ENCODE measurements around the gene NECAB2. TPM values are rescaled to one million over a fixed set of nuclear protein-coding genes. Genes with fewer than 3 reads are reported as not detected.

The NECAB2 gene
- total RNA-seq, 1 donor from 2014 or later = 12.6 TPM

DNA sequence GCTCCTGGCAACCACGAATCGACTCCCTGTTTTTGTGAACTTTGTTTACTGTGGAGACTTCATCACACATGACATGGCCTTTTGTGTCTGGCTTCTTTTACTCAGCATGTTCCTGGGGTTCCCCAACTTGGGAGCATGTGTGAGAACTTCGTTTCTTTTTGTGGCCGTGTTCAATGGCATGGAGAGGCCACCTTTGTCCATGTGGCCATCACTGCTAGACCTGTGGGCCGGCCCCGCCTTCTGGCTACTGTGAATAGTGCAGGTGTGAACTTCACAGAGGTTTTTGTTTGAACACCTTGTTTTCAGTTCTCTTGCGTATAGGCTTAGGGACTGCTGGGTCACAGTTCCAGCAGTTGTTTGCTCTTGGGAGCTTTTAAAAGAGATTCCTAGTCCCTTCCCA, 80.2 kb downstream of the NECAB2 start:
- Histone ChIP-seq H3F3A (ENCODE audit: low read depth) (peaks cover 38% of the 10 kb centered on the region), H4K20me1 (ENCODE audit: low read depth) (peaks cover 8% of the 10 kb centered on the region), H3K27me3 (no peaks in the 10 kb centered on the region), H3K36me3 (no peaks in the 10 kb centered on the region), H3K9ac (no peak overlapping the region), H2AFZ (replicated peaks) (no peak overlapping the region), H3K4me1 (peaks cover 35% of the 10 kb centered on the region), H3K9me3 (ENCODE audit: low read depth) (no peaks in the 10 kb centered on the region), H3K4me3 (no peak overlapping the region), H3K79me2 (ENCODE audit: low read depth) (no peaks in the 10 kb centered on the region), H3K27ac (no peak overlapping the region), H3K4me2 (no peak overlapping the region)
- TF ChIP-seq, protein P1, sequence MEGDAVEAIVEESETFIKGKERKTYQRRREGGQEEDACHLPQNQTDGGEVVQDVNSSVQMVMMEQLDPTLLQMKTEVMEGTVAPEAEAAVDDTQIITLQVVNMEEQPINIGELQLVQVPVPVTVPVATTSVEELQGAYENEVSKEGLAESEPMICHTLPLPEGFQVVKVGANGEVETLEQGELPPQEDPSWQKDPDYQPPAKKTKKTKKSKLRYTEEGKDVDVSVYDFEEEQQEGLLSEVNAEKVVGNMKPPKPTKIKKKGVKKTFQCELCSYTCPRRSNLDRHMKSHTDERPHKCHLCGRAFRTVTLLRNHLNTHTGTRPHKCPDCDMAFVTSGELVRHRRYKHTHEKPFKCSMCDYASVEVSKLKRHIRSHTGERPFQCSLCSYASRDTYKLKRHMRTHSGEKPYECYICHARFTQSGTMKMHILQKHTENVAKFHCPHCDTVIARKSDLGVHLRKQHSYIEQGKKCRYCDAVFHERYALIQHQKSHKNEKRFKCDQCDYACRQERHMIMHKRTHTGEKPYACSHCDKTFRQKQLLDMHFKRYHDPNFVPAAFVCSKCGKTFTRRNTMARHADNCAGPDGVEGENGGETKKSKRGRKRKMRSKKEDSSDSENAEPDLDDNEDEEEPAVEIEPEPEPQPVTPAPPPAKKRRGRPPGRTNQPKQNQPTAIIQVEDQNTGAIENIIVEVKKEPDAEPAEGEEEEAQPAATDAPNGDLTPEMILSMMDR (IDR thresholded peaks at IDR 0.05) = peak; percentile 42
- no peak for TF ChIP-seq EZH2phosphoT487 (IDR thresholded peaks at IDR 0.05)
- TF ChIP-seq EZH2 (IDR thresholded peaks at IDR 0.05) = no peak
- Mint-ChIP-seq H3K36me3 (peaks cover 9% of the 10 kb centered on the region), H3K9me3 (no peaks in the 10 kb centered on the region), H3K4me1 (peaks cover 41% of the 10 kb centered on the region), H3K27me3 (ENCODE audit: insufficient read depth, low read depth) (peaks cover 14% of the 10 kb centered on the region), H3K4me3 (no peak overlapping the region), H3K27ac (peak overlapping the region; percentile 30)
- DNase-seq (ENCODE audit: low spot score) = peak; percentile 52

DNA sequence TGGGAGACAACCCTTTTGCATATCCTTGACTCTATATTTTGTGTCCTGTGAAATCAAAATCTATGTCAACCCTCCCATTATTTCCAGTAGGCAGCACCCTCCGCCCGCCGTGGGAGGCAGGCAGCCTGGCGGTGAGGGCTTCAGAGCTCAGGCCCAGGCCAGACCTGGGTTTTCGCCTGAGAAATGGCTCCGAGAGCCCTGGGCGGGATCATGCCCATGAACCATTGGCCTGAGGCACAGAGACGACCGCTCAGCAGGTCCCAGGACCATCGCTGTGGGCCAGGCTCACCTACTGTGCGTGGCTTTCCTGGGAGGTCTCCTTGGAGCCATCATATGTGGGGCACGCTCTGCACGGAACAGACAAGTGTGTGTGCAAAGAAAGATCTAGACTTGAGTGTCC, 80.8 kb downstream of the NECAB2 start:
- H3K27me3 Mint-ChIP-seq (ENCODE audit: insufficient read depth, low read depth) = peaks cover 12% of the 10 kb centered on the region
- no peak for TF ChIP-seq EZH2 (IDR thresholded peaks at IDR 0.05)
- TF ChIP-seq, protein P1 (IDR thresholded peaks at IDR 0.05) = no peak
- TF ChIP-seq EZH2phosphoT487 (IDR thresholded peaks at IDR 0.05) = no peak
- Histone ChIP-seq H3K9me3 (ENCODE audit: low read depth) (no peaks in the 10 kb centered on the region), H3K27ac (no peak overlapping the region), H3K4me3 (no peak overlapping the region), H3K4me1 (peaks cover 29% of the 10 kb centered on the region), H3K9ac (no peak overlapping the region), H3K36me3 (no peaks in the 10 kb centered on the region), H4K20me1 (ENCODE audit: low read depth) (peaks cover 8% of the 10 kb centered on the region), H3K79me2 (ENCODE audit: low read depth) (no peaks in the 10 kb centered on the region), H2AFZ (replicated peaks) (no peak overlapping the region), H3K27me3 (no peaks in the 10 kb centered on the region), H3F3A (ENCODE audit: low read depth) (peaks cover 32% of the 10 kb centered on the region), H3K4me2 (no peak overlapping the region)
- H3K27ac Mint-ChIP-seq = no peak overlapping the region
- peaks cover 35% of the 10 kb centered on the region for H3K4me1 Mint-ChIP-seq
- DNase-seq (ENCODE audit: low spot score) = no peak
- H3K36me3 Mint-ChIP-seq = peaks cover 13% of the 10 kb centered on the region
- no peak overlapping the region for H3K4me3 Mint-ChIP-seq
- no peaks in the 10 kb centered on the region for H3K9me3 Mint-ChIP-seq

DNA sequence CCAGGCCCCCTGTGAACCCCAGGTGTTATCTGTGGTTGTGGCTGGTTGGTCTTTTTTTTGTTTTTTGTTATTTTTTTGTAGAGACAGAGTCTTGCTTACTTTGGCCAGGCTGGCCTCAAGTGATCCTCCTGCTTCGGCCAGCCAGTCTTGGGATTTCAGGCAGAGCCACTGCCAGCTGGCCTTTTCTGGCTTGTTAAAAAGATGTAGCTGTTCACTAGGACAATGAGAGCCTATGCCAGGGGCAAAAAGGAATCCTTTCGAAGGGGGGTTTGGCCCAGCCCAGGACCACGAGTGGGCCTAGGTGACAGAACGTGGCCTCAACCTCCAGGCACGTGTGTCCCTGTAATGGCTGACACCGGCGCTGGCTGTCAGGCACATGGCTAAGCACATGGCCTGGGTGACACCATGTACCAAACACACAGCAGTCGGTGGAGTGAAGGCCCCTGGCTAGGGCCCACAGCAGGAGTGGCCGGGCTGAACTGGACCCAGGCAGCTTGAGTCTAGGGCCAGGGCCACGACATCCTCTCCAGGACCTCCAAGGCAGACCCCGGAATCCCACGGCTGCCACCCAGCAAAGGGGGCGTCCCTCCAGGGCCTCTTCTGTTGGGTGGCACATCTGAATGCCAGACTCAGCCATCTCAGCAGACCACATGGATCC, 81.5 kb downstream of the NECAB2 start:
- Histone ChIP-seq H3K79me2 (ENCODE audit: low read depth) (no peaks in the 10 kb centered on the region), H3K9me3 (ENCODE audit: low read depth) (no peaks in the 10 kb centered on the region), H2AFZ (replicated peaks) (no peak overlapping the region), H3K4me2 (no peak overlapping the region), H3F3A (ENCODE audit: low read depth) (peaks cover 25% of the 10 kb centered on the region), H3K36me3 (no peaks in the 10 kb centered on the region), H4K20me1 (ENCODE audit: low read depth) (peaks cover 4% of the 10 kb centered on the region), H3K9ac (no peak overlapping the region), H3K27ac (no peak overlapping the region), H3K4me3 (no peak overlapping the region), H3K4me1 (peaks cover 23% of the 10 kb centered on the region), H3K27me3 (no peaks in the 10 kb centered on the region)
- Mint-ChIP-seq H3K4me3 (no peak overlapping the region), H3K27me3 (ENCODE audit: insufficient read depth, low read depth) (peaks cover 10% of the 10 kb centered on the region), H3K9me3 (no peaks in the 10 kb centered on the region), H3K27ac (no peak overlapping the region), H3K36me3 (peaks cover 16% of the 10 kb centered on the region), H3K4me1 (peaks cover 28% of the 10 kb centered on the region)
- DNase-seq (ENCODE audit: low spot score) = no peak
- TF ChIP-seq EZH2 (IDR thresholded peaks at IDR 0.05) = no peak
- TF ChIP-seq EZH2phosphoT487 (IDR thresholded peaks at IDR 0.05) = no peak
- TF ChIP-seq, protein P1 (IDR thresholded peaks at IDR 0.05) = no peak

All from neural progenitor cell (in vitro differentiated cells).